ENCODE measurements around the gene DCAF11. TPM values are rescaled to one million over a fixed set of nuclear protein-coding genes. Genes with fewer than 3 reads are reported as not detected.

DCAF11 gene
- total RNA-seq, 1 donor from 2014 or later: 64.9 TPM

DNA sequence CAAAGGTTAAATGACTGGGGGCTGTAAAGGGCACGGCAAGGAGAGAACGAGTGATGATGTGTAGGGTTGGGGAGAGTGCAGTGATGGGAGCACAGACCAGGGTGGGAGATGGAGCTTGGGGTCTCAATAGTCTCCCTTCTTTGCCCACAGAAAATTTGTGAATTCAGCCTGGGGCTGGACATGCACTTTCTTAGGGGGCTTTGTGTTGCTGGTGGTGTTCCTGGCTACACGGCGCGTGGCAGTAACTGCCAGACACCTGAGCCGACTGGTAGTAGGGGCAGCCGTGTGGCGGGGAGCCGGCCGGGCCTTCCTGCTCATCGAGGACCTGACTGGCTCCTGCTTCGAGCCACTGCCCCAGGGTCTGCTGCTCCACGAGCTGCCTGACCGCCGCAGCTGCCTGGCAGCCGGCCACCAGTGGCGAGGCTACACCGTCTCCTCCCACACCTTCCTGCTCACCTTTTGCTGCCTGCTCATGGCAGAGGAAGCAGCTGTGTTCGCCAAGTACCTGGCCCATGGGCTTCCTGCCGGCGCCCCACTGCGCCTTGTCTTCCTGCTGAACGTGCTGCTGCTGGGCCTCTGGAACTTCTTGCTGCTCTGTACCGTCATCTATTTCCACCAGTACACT, 17.6 kb downstream of the DCAF11 start:
- TF ChIP-seq, protein P1, sequence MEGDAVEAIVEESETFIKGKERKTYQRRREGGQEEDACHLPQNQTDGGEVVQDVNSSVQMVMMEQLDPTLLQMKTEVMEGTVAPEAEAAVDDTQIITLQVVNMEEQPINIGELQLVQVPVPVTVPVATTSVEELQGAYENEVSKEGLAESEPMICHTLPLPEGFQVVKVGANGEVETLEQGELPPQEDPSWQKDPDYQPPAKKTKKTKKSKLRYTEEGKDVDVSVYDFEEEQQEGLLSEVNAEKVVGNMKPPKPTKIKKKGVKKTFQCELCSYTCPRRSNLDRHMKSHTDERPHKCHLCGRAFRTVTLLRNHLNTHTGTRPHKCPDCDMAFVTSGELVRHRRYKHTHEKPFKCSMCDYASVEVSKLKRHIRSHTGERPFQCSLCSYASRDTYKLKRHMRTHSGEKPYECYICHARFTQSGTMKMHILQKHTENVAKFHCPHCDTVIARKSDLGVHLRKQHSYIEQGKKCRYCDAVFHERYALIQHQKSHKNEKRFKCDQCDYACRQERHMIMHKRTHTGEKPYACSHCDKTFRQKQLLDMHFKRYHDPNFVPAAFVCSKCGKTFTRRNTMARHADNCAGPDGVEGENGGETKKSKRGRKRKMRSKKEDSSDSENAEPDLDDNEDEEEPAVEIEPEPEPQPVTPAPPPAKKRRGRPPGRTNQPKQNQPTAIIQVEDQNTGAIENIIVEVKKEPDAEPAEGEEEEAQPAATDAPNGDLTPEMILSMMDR (IDR thresholded peaks at IDR 0.05): no peak
- DNase-seq (no peak), ATAC-seq (no peak)
- Histone ChIP-seq H3K4me1 (peaks cover 17% of the 10 kb centered on the region), H3K9me3 (no peaks in the 10 kb centered on the region), H3K27me3 (ENCODE audit: low read depth) (no peaks in the 10 kb centered on the region), H3K27ac (no peak overlapping the region), H3K36me3 (peaks cover under 1% of the 10 kb centered on the region), H3K4me3 (no peak overlapping the region)
- intact Hi-C loops (cut with DNase I): no loop called here

- no peaks in the 10 kb centered on the region for H3K27me3 ChIP-seq (ENCODE audit: low read depth)
- TF ChIP-seq, protein P1 (IDR thresholded peaks at IDR 0.05): no peak
- peaks cover 9% of the 10 kb centered on the region for H3K36me3 ChIP-seq
- H3K4me1 ChIP-seq: peaks cover 25% of the 10 kb centered on the region
- no peak overlapping the region for H3K27ac ChIP-seq
- intact Hi-C loops (cut with DNase I): no loop called here
- DNase-seq (no peak), ATAC-seq (no peak)
- no peak overlapping the region for H3K4me3 ChIP-seq
- no peaks in the 10 kb centered on the region for H3K9me3 ChIP-seq
Observed at GRCh38 chr14:24132976-24133375, 18.4 kb downstream of the DCAF11 start.

DNA sequence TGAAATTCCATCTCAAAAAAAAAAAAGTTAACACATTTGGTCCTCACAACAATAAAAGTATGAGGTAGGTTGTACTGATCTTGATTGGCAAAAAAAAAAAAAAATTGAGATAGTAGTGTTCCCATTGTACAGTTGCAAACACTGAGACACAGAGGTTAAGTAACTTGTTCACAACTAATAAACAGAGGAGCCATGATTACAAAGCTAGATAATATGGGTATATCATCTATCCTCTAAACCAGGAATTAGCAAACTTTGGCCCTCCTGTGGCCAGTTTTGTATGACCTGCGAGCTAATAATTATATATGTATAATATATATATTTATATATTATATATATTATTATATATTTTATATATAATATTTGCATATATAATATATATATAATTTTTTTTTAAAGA, 19.2 kb downstream of the DCAF11 start:
- intact Hi-C loops (cut with DNase I): no loop called here
- no peaks in the 10 kb centered on the region for H3K9me3 ChIP-seq
- H3K4me3 ChIP-seq: no peak overlapping the region
- peaks cover 31% of the 10 kb centered on the region for H3K4me1 ChIP-seq
- H3K27ac ChIP-seq: no peak overlapping the region
- no peak for DNase-seq
- TF ChIP-seq, protein P1 (IDR thresholded peaks at IDR 0.05): no peak
- H3K27me3 ChIP-seq (ENCODE audit: low read depth): no peaks in the 10 kb centered on the region
- peaks cover 16% of the 10 kb centered on the region for H3K36me3 ChIP-seq
- no peak for ATAC-seq

GRCh38 chr14:24135584-24135833, 20.9 kb downstream of the DCAF11 start:
- ATAC-seq: no peak
- no peaks in the 10 kb centered on the region for H3K9me3 ChIP-seq
- no peak for DNase-seq
- TF ChIP-seq, protein P1 (IDR thresholded peaks at IDR 0.05): no peak
- H3K4me1 ChIP-seq: peaks cover 47% of the 10 kb centered on the region
- peaks cover 29% of the 10 kb centered on the region for H3K36me3 ChIP-seq
- H3K27me3 ChIP-seq (ENCODE audit: low read depth): no peaks in the 10 kb centered on the region
- peak overlapping the region; percentile 100 for H3K4me3 ChIP-seq
- intact Hi-C loops (cut with DNase I): no loop called here
- H3K27ac ChIP-seq: peak overlapping the region; percentile 97

- intact Hi-C loops (cut with DNase I): no loop called here
- H3K27me3 ChIP-seq (ENCODE audit: low read depth): no peaks in the 10 kb centered on the region
- DNase-seq (peak; percentile 96), ATAC-seq (peak; percentile 99)
- H3K9me3 ChIP-seq: no peaks in the 10 kb centered on the region
- peaks cover 29% of the 10 kb centered on the region for H3K36me3 ChIP-seq
- peaks cover 45% of the 10 kb centered on the region for H3K4me1 ChIP-seq
- H3K27ac ChIP-seq: peak within 1 kb of the TSS; percentile 97
- H3K4me3 ChIP-seq: peak within 1 kb of the TSS; percentile 100
- TF ChIP-seq, protein P1 (IDR thresholded peaks at IDR 0.05): no peak
Observed at GRCh38 chr14:24135834-24136683, 21.5 kb downstream of the DCAF11 start, which contains the start of gene PSME1. PSME1 (plus strand) TSS chr14:24136194; CDS start chr14:24136263, 69 bp downstream.
